A673 (cell line): Measurements from ENCODE around the gene LRCH2.

ENCODE experiments used
- EZH2 ChIP-seq: fragments of 200-600 bp; sonication (generic); IDR thresholded peaks from 2 replicates; pipeline ENCODE4 v1.6.1; 2017; ENCODE audit warnings: borderline replicate concordance, low read depth, mild to moderate bottlenecking, mixed read lengths, antibody characterized with exemption, low read length; ENCODE audit not compliant: poor library complexity, severe bottlenecking
- TF ChIP-seq, protein P1 (sequence below): fragments of 300-800, 200-600 bp; sonication (generic); conservative IDR thresholded peaks from 2 replicates; pipeline ENCODE4 v1.5.1; 2017; ENCODE audit warnings: low read depth, mild to moderate bottlenecking, antibody characterized with exemption, low read length, moderate library complexity, mixed read lengths

DNA sequence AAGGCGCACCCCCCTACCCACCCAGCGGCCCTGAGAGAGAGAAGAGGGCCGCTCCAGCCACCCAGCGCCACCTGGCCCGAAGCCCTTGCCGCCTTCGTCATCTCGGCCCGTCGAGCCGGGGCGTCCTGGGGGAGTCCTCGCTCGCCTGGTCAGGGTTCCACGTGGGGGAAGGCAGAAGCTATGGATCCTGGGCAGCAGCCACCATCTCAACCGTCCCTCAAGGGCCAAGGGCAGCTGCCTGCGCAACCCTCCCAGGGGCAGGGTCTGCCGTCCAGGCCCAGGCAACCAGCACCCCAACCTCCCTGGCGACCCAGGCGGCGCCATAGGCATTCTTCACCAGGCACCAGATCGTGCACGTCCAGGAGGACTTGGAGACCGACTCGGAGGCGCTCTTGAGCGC is 165.0 kb downstream of the LRCH2 start:
- TF ChIP-seq, protein P1, sequence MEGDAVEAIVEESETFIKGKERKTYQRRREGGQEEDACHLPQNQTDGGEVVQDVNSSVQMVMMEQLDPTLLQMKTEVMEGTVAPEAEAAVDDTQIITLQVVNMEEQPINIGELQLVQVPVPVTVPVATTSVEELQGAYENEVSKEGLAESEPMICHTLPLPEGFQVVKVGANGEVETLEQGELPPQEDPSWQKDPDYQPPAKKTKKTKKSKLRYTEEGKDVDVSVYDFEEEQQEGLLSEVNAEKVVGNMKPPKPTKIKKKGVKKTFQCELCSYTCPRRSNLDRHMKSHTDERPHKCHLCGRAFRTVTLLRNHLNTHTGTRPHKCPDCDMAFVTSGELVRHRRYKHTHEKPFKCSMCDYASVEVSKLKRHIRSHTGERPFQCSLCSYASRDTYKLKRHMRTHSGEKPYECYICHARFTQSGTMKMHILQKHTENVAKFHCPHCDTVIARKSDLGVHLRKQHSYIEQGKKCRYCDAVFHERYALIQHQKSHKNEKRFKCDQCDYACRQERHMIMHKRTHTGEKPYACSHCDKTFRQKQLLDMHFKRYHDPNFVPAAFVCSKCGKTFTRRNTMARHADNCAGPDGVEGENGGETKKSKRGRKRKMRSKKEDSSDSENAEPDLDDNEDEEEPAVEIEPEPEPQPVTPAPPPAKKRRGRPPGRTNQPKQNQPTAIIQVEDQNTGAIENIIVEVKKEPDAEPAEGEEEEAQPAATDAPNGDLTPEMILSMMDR, result no peak
- no peak for TF ChIP-seq EZH2
